CD4-positive, alpha-beta T cell (primary cell): Measurements from ENCODE around the gene RXFP2. TPM values are rescaled to one million over a fixed set of nuclear protein-coding genes. Genes with fewer than 3 reads are reported as not detected.

Experiments used
- ATAC-seq: fragments of 200-7000 bp; cut with Tn5 transposase; one replicate; pipeline ENCODE4 v1.10.0; 2022; ENCODE audit warnings: mild to moderate bottlenecking; ENCODE audit not compliant: poor library complexity
- CTCF ChIA-PET: fragments of 350-600 bp; sonication (Branson Sonifier 250); formaldehyde crosslinking; loops from one replicate; lab custom pipeline; 2021; ENCODE audit warnings: antibody characterized with exemption, inconsistent platforms; lab: Charles Lee
- POLR2A ChIA-PET: fragments of 350-600 bp; sonication (Branson Sonifier 250); formaldehyde crosslinking; loops from one replicate; lab custom pipeline; 2021; ENCODE audit warnings: antibody characterized with exemption, inconsistent platforms; lab: Charles Lee
- DNase-seq, 14 experiments: peaks; one replicate each; pipeline ENCODE4 v3.0.0-alpha.2; 2013 to 2020; ENCODE audit warnings: mixed read lengths in 2 of 14
- H3K27ac ChIP-seq, 2 donors: one replicate each; pipeline versions ENCODE4 v1.5.1 to v1.7.0; 2013; ENCODE audit warnings: low read length in 2 of 2, low read depth in 1 of 2, mild to moderate bottlenecking in 1 of 2
- H3K27me3 ChIP-seq, 2 experiments: 1 replicate in 1 of 2; 2 replicates in 1 of 2; pipeline versions ENCODE4 v1.6.1 to v1.7.0; 2013; ENCODE audit warnings: low read length in 2 of 2, control low read depth in 1 of 2, mild to moderate bottlenecking in 1 of 2, moderate library complexity in 1 of 2; ENCODE audit not compliant: insufficient read depth in 2 of 2, control insufficient read depth in 1 of 2
- H3K36me3 ChIP-seq: one replicate; pipeline ENCODE4 v1.6.1; 2013; ENCODE audit warnings: low read length, control low read depth; ENCODE audit not compliant: insufficient read depth
- H3K4me1 ChIP-seq: one replicate; pipeline ENCODE4 v1.6.1; 2013; ENCODE audit warnings: low read length, control low read depth; ENCODE audit not compliant: insufficient read depth
- H3K4me3 ChIP-seq: one replicate; pipeline ENCODE4 v1.5.1; 2013; ENCODE audit warnings: mild to moderate bottlenecking, low read length, moderate library complexity
- H3K9me3 ChIP-seq, 2 experiments: 1 replicate in 1 of 2; 2 replicates in 1 of 2; pipeline versions ENCODE4 v1.6.1 to v1.7.0; 2013; ENCODE audit warnings: low read length in 2 of 2, mild to moderate bottlenecking in 2 of 2, control low read depth in 1 of 2, moderate library complexity in 1 of 2; ENCODE audit not compliant: control insufficient read depth in 1 of 2, insufficient read depth in 1 of 2
- H3K27ac Mint-ChIP-seq: one replicate; pipeline ENCODE4 v1.8.0; 2020; ENCODE audit warnings: mixed read lengths
- H3K27me3 Mint-ChIP-seq: one replicate; pipeline ENCODE4 v1.8.0; 2021; ENCODE audit warnings: mixed read lengths
- H3K36me3 Mint-ChIP-seq: one replicate; pipeline ENCODE4 v1.8.0; 2021; ENCODE audit warnings: low read depth, mixed read lengths
- H3K4me1 Mint-ChIP-seq: one replicate; pipeline ENCODE4 v1.8.0; 2021; ENCODE audit warnings: low read depth, mixed read lengths
- H3K4me3 Mint-ChIP-seq: one replicate; pipeline ENCODE4 v1.8.0; 2020; ENCODE audit warnings: mild to moderate bottlenecking, mixed read lengths
- H3K9me3 Mint-ChIP-seq: one replicate; pipeline ENCODE4 v1.8.0; 2020; ENCODE audit warnings: mixed read lengths
- intact Hi-C, 2 experiments: fragments of 100-400 bp; cut with DNase I in 1 of 2; cut with micrococcal nuclease in 1 of 2; formaldehyde crosslinking; loops; one replicate each; pipeline versions ENCODE4 v1.15.1 to v1.9.0; 2023 to 2025; cut with DNase I, micrococcal nuclease
- total RNA-seq, 174 experiments: library from RNA in 2 of 174; stranded (reverse) in 2 of 174; gene quantifications; one replicate each; pipeline ENCODE4 v1.2.3 and lab custom pipeline; 2021 to 2026
- TF ChIP-seq, protein P1 (sequence below): fragments of 200-600 bp; IDR thresholded peaks from one replicate; pipeline ENCODE4 v1.8.0; 2022; ENCODE audit warnings: antibody characterized with exemption, mild to moderate bottlenecking

Gene RXFP2
- total RNA-seq, 2 experiments from 2014 or later = not detected

DNA sequence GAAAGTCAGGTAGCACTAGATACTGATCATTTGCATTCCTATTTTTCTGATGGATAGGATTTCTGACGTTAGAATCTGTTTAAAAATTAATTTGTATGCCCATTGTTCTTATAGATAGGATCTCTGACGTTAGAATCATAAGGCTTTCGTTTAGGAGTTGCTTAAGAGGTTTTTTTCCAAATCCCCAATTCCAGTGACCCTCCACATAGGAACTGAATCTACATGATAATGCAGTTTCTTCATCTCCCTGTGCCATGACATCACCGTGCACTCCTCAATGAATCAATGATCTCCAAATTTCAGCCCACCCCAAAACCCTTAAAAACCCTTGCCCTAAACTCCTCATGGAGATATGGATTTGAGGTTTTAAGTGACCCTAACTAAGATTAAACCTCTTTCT lies 87.2 kb downstream of the RXFP2 start:
- Histone ChIP-seq H3K27ac (no peak overlapping the region), H3K4me3 (no peak overlapping the region), H3K27me3 (no peaks in the 10 kb centered on the region), H3K9me3 (no peaks in the 10 kb centered on the region), H3K4me1 (peaks cover 4% of the 10 kb centered on the region), H3K36me3 (no peaks in the 10 kb centered on the region)
- Mint-ChIP-seq H3K4me1 (peaks cover 7% of the 10 kb centered on the region), H3K27ac (no peak overlapping the region), H3K9me3 (no peaks in the 10 kb centered on the region), H3K36me3 (no peaks in the 10 kb centered on the region), H3K27me3 (no peaks in the 10 kb centered on the region), H3K4me3 (no peak overlapping the region)
- DNase-seq (no peak), ATAC-seq (no peak)
- TF ChIP-seq, protein P1, sequence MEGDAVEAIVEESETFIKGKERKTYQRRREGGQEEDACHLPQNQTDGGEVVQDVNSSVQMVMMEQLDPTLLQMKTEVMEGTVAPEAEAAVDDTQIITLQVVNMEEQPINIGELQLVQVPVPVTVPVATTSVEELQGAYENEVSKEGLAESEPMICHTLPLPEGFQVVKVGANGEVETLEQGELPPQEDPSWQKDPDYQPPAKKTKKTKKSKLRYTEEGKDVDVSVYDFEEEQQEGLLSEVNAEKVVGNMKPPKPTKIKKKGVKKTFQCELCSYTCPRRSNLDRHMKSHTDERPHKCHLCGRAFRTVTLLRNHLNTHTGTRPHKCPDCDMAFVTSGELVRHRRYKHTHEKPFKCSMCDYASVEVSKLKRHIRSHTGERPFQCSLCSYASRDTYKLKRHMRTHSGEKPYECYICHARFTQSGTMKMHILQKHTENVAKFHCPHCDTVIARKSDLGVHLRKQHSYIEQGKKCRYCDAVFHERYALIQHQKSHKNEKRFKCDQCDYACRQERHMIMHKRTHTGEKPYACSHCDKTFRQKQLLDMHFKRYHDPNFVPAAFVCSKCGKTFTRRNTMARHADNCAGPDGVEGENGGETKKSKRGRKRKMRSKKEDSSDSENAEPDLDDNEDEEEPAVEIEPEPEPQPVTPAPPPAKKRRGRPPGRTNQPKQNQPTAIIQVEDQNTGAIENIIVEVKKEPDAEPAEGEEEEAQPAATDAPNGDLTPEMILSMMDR = no peak
- ChIA-PET CTCF (no interaction called here), POLR2A (no interaction called here)
- intact Hi-C loops = no loop called here

DNA sequence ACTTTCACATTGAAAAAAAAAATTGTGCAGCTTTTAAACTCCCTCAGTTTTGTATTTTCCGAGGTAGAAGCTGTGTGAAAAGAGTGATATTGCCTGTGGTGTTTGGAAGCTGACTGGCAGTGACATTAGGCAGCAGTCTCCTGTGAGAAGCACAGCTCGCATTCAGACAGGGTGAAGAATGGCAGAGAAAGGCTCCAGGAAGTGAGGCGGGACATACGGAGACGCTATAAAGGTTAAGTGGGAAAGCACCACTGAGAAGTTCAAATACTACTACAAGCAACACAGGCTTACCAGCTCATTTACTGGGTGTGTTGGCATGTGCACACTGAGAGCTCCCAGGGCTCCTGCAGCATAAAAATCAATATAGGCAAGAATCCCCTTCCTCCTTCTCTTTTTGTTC lies 88.4 kb downstream of the RXFP2 start:
- no peaks in the 10 kb centered on the region for H3K9me3 ChIP-seq
- no peaks in the 10 kb centered on the region for H3K27me3 ChIP-seq
- Mint-ChIP-seq H3K4me1 (peaks cover 7% of the 10 kb centered on the region), H3K27me3 (no peaks in the 10 kb centered on the region), H3K27ac (no peak overlapping the region), H3K4me3 (no peak overlapping the region), H3K9me3 (no peaks in the 10 kb centered on the region), H3K36me3 (no peaks in the 10 kb centered on the region)
- intact Hi-C loops = no loop called here
- POLR2A ChIA-PET = no interaction called here
- TF ChIP-seq, protein P1 = no peak
- peaks cover 4% of the 10 kb centered on the region for H3K4me1 ChIP-seq
- DNase-seq (peak in 1 of 14 experiments; percentile 9), ATAC-seq (no peak)
- no peak overlapping the region for H3K27ac ChIP-seq
- no peaks in the 10 kb centered on the region for H3K36me3 ChIP-seq
- no peak overlapping the region for H3K4me3 ChIP-seq
- CTCF ChIA-PET = no interaction called here

DNA sequence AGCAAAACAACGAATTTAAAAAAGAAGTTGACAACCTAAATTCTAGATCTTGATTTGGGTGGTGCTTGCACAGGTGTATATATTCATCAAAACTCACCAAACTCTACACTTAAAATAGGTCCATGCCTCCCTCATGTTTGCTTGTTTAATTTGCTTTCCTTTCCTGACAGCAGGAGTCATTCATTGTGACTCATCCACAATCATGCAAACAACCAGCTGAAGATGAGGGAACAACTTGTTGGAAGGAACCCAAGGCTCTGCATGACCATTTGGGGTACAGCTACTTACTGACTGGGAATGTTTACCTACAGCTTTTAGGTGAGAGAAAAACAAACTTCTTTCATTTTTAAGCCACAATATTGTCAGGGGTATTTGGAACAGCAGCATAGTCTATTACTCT lies 96.6 kb downstream of the RXFP2 start:
- ATAC-seq (no peak), DNase-seq (peak in 1 of 14 experiments; percentile 10)
- Mint-ChIP-seq H3K4me1 (no peaks in the 10 kb centered on the region), H3K27me3 (peaks cover 18% of the 10 kb centered on the region), H3K27ac (no peak overlapping the region), H3K4me3 (no peak overlapping the region), H3K36me3 (no peaks in the 10 kb centered on the region), H3K9me3 (no peaks in the 10 kb centered on the region)
- H3K9me3 ChIP-seq = no peaks in the 10 kb centered on the region
- ChIA-PET CTCF (no interaction called here), POLR2A (no interaction called here)
- TF ChIP-seq, protein P1 = no peak
- H3K36me3 ChIP-seq = no peaks in the 10 kb centered on the region
- H3K27ac ChIP-seq = no peak overlapping the region
- H3K4me1 ChIP-seq = no peaks in the 10 kb centered on the region
- no peak overlapping the region for H3K4me3 ChIP-seq
- H3K27me3 ChIP-seq = no peaks in the 10 kb centered on the region
- intact Hi-C loops = no loop called here
